Activated naive CD4-positive, alpha-beta T cell treated with anti-CD3 and anti-CD28 coated beads, Interleukin-2, amount 10 ng/mL, durations not matched to agents 5 hours and 36 hours (primary cell): Measurements from ENCODE around the gene UVSSA. TPM values are rescaled to one million over a fixed set of nuclear protein-coding genes. Genes with fewer than 3 reads are reported as not detected.

Source experiments
- total RNA-seq, 2 experiments: library from RNA; stranded (reverse); gene quantifications; one replicate each; pipeline ENCODE4 v1.2.3, GENCODE V29; 2021

The UVSSA gene
- total RNA-seq, result 10 to 100 TPM; 22.4 to 23.8 TPM

GRCh38 chr4:1346781-1347409, at the start of gene UVSSA:
Gene UVSSA (plus strand): TSS chr4:1347208. CDS start chr4:1348092, 884 bp downstream.

GRCh38 chr4:1406394-1406980, 59.5 kb downstream of the UVSSA start, which contains the start of gene NKX1-1:
Gene NKX1-1 (minus strand): TSS chr4:1406442. CDS start chr4:1406442, 0 bp downstream.

Other genes starting within 250 kb of the UVSSA start
- 1 to 10 TPM in 1 of 2 experiments, under 1 TPM in 1; 0.65 to 1.0 TPM for gene RNF212, start 233.6 kb upstream of the UVSSA start, total RNA-seq
- gene SPON2, start 174.6 kb upstream of the UVSSA start, total RNA-seq, result 10 to 100 TPM; 26.4 to 27.8 TPM
- 100 to 1,000 TPM; 210 to 214 TPM for gene CTBP1, start 98.1 kb upstream of the UVSSA start, total RNA-seq
- gene MAEA, start 57.3 kb upstream of the UVSSA start, total RNA-seq, result 10 to 100 TPM; 62.5 to 66.4 TPM
- not detected for gene NKX1-1, start 59.2 kb downstream of the UVSSA start, total RNA-seq